Osteocyte (in vitro differentiated cells): ENCODE results near the gene NIFK. TPM values are rescaled to one million over a fixed set of nuclear protein-coding genes. Genes with fewer than 3 reads are reported as not detected.

Experiments
- DNase-seq: peaks from one replicate; pipeline ENCODE4 v3.0.0; 2021; ENCODE audit warnings: mixed read lengths; ENCODE audit not compliant: unreplicated experiment; ENCODE audit errors: extremely low spot score
- H3K27ac Mint-ChIP-seq: one replicate; pipeline ENCODE4 v1.8.0; 2021; ENCODE audit warnings: mild to moderate bottlenecking, mixed read lengths; ENCODE audit not compliant: unreplicated experiment
- H3K27me3 Mint-ChIP-seq: one replicate; pipeline ENCODE4 v1.8.0; 2021; ENCODE audit warnings: mixed read lengths; ENCODE audit not compliant: unreplicated experiment
- H3K36me3 Mint-ChIP-seq: one replicate; pipeline ENCODE4 v1.8.0; 2021; ENCODE audit warnings: mixed read lengths; ENCODE audit not compliant: unreplicated experiment
- H3K4me1 Mint-ChIP-seq: one replicate; pipeline ENCODE4 v1.8.0; 2021; ENCODE audit warnings: mixed read lengths; ENCODE audit not compliant: unreplicated experiment
- H3K4me3 Mint-ChIP-seq: one replicate; pipeline ENCODE4 v1.8.0; 2021; ENCODE audit warnings: mild to moderate bottlenecking, moderate library complexity, mixed read lengths; ENCODE audit not compliant: unreplicated experiment
- H3K9me3 Mint-ChIP-seq: one replicate; pipeline ENCODE4 v1.8.0; 2021; ENCODE audit warnings: mixed read lengths; ENCODE audit not compliant: unreplicated experiment
- long read RNA-seq: library from polyadenylated mRNA; unstranded; transcript quantifications from one replicate; pipeline ENCODE4 v2.0.0, GENCODE V29; 2021
- total RNA-seq: library from RNA; stranded (reverse); gene quantifications from 2 replicates; pipeline ENCODE4 v1.2.1, GENCODE V29; 2021
- TF ChIP-seq, protein P1 (sequence below): fragments of 200-600 bp; sonication (generic); IDR thresholded peaks from 2 replicates; pipeline ENCODE4 v1.5.0; 2021; ENCODE audit warnings: antibody characterized with exemption, mild to moderate bottlenecking, moderate library complexity

Gene NIFK
- total RNA-seq = 39.9 and 41.0 TPM in 2 replicates
- long read RNA-seq, transcript NIFK-201 (7 exons, 1,734 nt) = major isoform, 49 of 57 reads
- long read RNA-seq, partial matches to known transcripts = 3 of 57 reads
- long read RNA-seq, other reads (novel, unspliced or antisense) = 3 of 57 reads

DNA sequence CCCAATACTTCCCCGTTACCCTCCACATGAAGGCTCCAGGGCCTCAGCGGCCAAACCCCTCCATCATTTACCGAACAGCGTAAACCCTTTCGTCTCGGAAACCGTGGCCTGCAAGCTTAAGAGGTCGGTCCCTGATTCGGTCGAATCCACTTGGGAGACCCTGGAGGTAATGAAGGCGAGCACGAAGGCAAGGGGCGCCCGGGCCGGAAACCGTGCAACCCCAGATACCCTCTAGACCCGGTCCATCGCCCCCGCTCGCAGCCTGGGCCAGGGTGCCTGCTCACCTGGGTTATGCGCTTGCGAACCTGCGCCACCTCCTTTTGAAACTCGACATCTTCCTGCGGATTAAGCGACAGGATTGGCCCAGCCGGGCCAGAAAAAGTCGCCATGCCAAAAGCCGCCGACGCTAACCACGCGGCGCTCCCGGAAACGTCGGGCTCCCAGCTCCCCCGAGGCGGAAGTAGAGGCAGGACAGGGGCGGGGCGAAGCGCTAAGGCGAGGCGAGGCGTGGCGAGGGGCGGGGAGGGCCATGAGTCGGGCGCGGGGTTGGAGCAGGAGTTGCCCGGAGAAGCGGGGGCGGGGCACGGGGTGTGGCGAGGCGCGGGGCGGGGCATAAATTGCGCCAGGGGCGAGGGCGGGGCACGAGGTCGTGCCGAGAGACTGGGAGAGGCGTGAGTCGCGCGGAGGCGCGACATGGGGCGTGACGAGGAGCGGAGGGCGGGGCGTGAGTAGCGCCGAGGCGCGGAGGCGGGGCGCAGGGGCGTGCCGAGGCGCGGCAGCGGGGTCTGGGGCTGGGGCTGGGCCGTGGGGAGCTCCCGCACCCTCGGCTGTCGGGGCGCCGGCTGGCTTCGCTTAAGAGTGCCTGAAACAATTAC lies at the start of gene NIFK:
TSS of gene NIFK (minus strand) at position 414 of the 875 bp plus-strand sequence. CDS start at position 389, 25 bp downstream.
- Mint-ChIP-seq H3K9me3 (no peaks in the 10 kb centered on the region), H3K4me1 (peaks cover 12% of the 10 kb centered on the region), H3K27ac (peak within 1 kb of the TSS; percentile 89), H3K27me3 (no peaks in the 10 kb centered on the region), H3K36me3 (peaks cover 9% of the 10 kb centered on the region), H3K4me3 (peak within 1 kb of the TSS; percentile 95)
- TF ChIP-seq, protein P1, sequence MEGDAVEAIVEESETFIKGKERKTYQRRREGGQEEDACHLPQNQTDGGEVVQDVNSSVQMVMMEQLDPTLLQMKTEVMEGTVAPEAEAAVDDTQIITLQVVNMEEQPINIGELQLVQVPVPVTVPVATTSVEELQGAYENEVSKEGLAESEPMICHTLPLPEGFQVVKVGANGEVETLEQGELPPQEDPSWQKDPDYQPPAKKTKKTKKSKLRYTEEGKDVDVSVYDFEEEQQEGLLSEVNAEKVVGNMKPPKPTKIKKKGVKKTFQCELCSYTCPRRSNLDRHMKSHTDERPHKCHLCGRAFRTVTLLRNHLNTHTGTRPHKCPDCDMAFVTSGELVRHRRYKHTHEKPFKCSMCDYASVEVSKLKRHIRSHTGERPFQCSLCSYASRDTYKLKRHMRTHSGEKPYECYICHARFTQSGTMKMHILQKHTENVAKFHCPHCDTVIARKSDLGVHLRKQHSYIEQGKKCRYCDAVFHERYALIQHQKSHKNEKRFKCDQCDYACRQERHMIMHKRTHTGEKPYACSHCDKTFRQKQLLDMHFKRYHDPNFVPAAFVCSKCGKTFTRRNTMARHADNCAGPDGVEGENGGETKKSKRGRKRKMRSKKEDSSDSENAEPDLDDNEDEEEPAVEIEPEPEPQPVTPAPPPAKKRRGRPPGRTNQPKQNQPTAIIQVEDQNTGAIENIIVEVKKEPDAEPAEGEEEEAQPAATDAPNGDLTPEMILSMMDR = no peak
- DNase-seq = peak; percentile 100

DNA sequence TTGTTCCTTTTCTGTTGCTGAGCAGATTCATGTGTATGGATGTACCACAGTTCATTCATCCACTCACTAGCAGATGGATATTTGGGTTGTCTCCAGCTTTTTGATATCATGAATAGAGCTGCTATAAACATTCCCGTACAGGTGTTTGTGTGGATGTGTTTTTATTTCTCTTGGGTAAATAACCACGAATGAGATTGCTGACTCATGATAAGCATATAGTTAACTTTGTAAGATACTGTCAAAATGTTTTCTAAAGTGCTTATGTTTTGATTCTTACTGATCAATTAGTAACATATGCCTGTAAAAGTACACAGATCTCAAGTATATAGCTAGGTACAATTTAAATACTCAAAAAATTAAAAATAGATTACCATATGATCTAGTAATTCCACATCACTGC lies 46.5 kb upstream of the NIFK start:
- Mint-ChIP-seq H3K27ac (no peak overlapping the region), H3K4me3 (no peak overlapping the region), H3K4me1 (no peaks in the 10 kb centered on the region), H3K9me3 (no peaks in the 10 kb centered on the region), H3K27me3 (peaks cover 43% of the 10 kb centered on the region), H3K36me3 (no peaks in the 10 kb centered on the region)
- no peak for DNase-seq
- TF ChIP-seq, protein P1 = no peak

GRCh38 chr2:121778741-121779487 lies 42.2 kb upstream of the NIFK start:
- H3K9me3 Mint-ChIP-seq = no peaks in the 10 kb centered on the region
- no peaks in the 10 kb centered on the region for H3K36me3 Mint-ChIP-seq
- TF ChIP-seq, protein P1 = no peak
- no peak overlapping the region for H3K4me3 Mint-ChIP-seq
- H3K27me3 Mint-ChIP-seq = peaks cover 24% of the 10 kb centered on the region
- no peak overlapping the region for H3K27ac Mint-ChIP-seq
- H3K4me1 Mint-ChIP-seq = peaks cover 10% of the 10 kb centered on the region
- DNase-seq = no peak

- no peak overlapping the region for H3K27ac Mint-ChIP-seq
These were observed 41.0 kb upstream of the NIFK start for GRCh38 chr2:121777699-121778058.

More at GRCh38 chr2:121777699-121778058, 41.0 kb upstream of the NIFK start:
- TF ChIP-seq, protein P1 = no peak
- peaks cover 10% of the 10 kb centered on the region for H3K4me1 Mint-ChIP-seq
- no peak for DNase-seq
- H3K36me3 Mint-ChIP-seq = no peaks in the 10 kb centered on the region
- H3K27me3 Mint-ChIP-seq = peaks cover 14% of the 10 kb centered on the region
- no peaks in the 10 kb centered on the region for H3K9me3 Mint-ChIP-seq
- H3K4me3 Mint-ChIP-seq = no peak overlapping the region
